GM13977 (cell line): ENCODE results near the gene TMPRSS11E.
"Not testable (repeated sequence)": the region's sequence is repeated elsewhere in the genome, so short reads cannot be mapped to it uniquely, and the experiment has no call there.

Experiments used
- DNase-seq: peaks from one replicate; pipeline ENCODE4 v3.0.0; 2012; ENCODE audit warnings: low spot score
- in situ Hi-C: fragments of 300-500 bp; cut with MboI; formaldehyde crosslinking; loops from one replicate; pipeline ENCODE4 v1.12.0; 2022; ENCODE audit warnings: low sequenced_read_pairs, low pct_unique_long_range_greater_than_20kb, mixed read lengths, inconsistent platforms; ENCODE audit not compliant: unreplicated experiment
- TF ChIP-seq, protein P1 (sequence below): IDR thresholded peaks from 2 replicates; pipeline ENCODE4 v1.5.1; 2012; ENCODE audit warnings: mild to moderate bottlenecking, control low read depth; ENCODE audit not compliant: insufficient read depth; ENCODE audit errors: extremely low read depth, missing control alignments

The TMPRSS11E gene

DNA sequence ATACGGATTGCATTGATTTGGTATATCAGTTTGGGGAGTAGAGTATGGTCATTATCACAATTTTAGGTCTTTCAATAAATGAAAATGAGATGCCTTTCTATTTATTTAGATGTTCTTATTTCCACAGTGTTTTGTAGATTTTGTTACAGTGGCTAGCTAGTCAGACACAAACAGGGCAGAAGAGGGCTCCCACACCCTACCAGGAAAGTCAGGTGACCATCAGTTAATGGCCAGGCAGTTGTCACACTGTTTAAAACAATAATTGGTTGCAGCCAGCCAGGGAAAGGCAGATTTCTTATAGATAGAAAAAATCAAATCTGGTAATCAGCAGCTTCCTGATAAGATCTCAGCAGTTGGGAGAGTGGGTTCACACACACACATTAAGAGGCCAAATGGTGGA is 71.6 kb downstream of the TMPRSS11E start:
- DNase-seq, result no peak
- in situ Hi-C loops, result no loop called here
- TF ChIP-seq, protein P1, sequence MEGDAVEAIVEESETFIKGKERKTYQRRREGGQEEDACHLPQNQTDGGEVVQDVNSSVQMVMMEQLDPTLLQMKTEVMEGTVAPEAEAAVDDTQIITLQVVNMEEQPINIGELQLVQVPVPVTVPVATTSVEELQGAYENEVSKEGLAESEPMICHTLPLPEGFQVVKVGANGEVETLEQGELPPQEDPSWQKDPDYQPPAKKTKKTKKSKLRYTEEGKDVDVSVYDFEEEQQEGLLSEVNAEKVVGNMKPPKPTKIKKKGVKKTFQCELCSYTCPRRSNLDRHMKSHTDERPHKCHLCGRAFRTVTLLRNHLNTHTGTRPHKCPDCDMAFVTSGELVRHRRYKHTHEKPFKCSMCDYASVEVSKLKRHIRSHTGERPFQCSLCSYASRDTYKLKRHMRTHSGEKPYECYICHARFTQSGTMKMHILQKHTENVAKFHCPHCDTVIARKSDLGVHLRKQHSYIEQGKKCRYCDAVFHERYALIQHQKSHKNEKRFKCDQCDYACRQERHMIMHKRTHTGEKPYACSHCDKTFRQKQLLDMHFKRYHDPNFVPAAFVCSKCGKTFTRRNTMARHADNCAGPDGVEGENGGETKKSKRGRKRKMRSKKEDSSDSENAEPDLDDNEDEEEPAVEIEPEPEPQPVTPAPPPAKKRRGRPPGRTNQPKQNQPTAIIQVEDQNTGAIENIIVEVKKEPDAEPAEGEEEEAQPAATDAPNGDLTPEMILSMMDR, result peak; percentile 16

DNA sequence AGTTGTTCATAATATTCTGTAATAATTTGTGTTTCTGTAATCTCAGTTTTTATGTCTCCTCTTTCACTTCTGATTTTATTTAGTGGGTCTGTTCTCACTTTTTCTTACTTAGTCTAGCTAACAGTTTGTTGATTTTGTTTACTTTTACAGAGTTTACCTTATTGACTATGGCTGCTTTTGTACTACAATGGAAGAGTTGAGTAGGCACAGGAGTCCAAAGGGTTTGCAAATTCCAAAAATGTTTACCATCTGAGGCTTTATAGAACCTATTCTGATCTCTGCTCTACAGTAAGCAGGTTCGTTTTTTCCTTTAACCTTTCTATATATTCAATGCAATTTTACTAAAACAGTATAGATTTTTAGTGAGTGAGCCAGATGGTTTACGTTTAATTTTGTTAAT is 73.7 kb downstream of the TMPRSS11E start:
- in situ Hi-C loops, result no loop called here
- no peak for DNase-seq
- TF ChIP-seq, protein P1, result no peak

DNA sequence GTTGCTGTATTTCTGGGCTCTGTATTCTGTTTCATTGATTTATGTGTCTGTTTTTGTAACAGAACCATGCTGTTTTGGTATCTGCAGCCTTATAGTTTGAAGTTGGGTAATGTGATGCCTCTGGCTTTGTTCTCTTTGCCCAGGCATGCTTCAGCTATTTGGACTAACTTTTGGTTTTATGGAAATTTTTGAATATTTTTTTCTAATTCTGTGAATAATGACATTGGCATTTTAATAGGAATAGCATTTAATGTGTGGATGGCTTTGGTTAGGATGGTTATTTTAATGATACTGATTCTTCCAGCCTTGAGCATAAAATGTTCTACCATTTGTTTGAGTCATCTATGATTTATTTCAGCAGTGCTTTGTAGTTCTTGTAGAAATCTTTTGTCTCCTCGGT is 75.0 kb downstream of the TMPRSS11E start:
- in situ Hi-C loops, DNase-seq: not testable (repeated sequence)

DNA sequence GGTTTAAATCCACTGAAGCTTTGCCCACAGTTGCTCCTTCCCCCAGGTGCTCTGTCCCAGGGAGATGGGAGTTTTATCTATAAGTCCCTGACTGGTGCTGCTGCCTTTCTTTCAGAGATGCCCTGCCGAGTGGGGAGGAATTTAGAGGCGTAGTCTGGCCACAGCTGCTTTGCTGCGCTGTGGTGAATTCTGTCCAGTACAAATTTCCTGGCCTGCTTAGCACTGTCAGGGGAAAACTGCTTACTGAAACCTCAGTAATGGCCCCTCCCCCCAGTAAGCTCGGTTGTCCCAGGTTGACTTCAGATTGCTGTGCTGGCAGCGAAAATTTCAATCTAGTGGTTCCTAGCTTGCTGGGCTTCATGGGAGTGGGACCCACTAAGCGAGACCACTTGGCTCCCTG is 88.7 kb downstream of the TMPRSS11E start:
- in situ Hi-C loops, result no loop called here
- no peak for DNase-seq
- TF ChIP-seq, protein P1, result no peak

DNA sequence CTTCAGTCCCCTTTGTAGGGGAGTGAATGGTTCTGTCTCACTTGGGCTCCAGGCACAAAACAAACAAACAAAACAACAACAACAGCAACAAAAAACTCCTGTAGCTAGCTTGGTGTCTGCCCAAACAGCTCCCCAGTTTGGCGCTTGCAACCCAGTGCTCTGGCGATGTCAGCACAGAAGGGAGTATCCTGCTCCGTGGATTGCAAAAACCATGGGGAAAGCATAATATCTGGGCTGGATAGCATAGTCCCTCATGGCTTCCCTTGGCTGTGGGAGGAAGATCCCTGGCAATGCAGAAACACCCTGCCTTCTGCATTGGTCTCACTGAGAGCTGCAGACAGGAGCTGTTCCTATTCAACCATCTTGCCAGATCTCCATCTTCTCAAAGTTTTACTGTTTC is 89.1 kb downstream of the TMPRSS11E start:
- in situ Hi-C loops, result no loop called here
- TF ChIP-seq, protein P1, result no peak
- DNase-seq, result no peak

DNA sequence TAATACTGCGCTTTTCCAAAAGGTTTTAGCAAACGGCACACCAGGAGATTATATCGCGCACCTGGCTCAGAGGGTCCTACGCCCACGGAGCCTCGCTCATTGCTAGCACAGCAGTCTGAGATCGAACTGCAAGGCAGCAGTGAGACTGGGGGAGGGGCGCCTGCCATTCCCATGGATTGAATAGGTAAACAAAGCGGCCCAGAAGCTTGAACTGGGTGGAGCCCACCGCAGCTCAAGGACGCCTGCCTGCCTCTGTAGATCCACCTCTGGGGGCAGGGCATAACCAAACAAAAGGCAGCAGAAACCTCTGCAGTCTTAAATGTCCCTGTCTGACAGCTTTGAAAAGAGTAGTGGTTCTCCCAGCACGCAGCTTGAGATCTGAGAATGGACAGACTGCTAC is 95.5 kb downstream of the TMPRSS11E start:
- in situ Hi-C loops, DNase-seq: not testable (repeated sequence)
